ENCODE results near the gene SUCO.

GRCh38 chr1:172650474-172651193 lies 117.7 kb downstream of the SUCO start:
- no peak for TF ChIP-seq EZH2 (IDR thresholded peaks at IDR 0.05; ENCODE audit: insufficient read depth, poor library complexity, severe bottlenecking)
- no peak for TF ChIP-seq EZH2phosphoT487 (IDR thresholded peaks at IDR 0.05; ENCODE audit: insufficient read depth, low read depth)
